GM23248 (cell line): Measurements from ENCODE around the gene CREB3L1. TPM values are rescaled to one million over a fixed set of nuclear protein-coding genes. Genes with fewer than 3 reads are reported as not detected.
"Not testable (repeated sequence)": the region's sequence is repeated elsewhere in the genome, so short reads cannot be mapped to it uniquely, and the experiment has no call there.

Source experiments
- DNase-seq: peaks from one replicate; pipeline ENCODE4 v3.0.0-alpha.2; 2015
- H2AFZ ChIP-seq: fragments of 200-600 bp; sonication (generic); 2 replicates; pipeline ENCODE4 v1.6.1; 2016; ENCODE audit warnings: antibody characterized with exemption
- H3F3A ChIP-seq: fragments of 200-600 bp; sonication (generic); 2 replicates; pipeline ENCODE4 v1.6.1; 2016; ENCODE audit warnings: mild to moderate bottlenecking, antibody characterized with exemption, mixed run types; ENCODE audit not compliant: insufficient read depth
- H3K27ac ChIP-seq: fragments of 200-600 bp; sonication (generic); 2 replicates; pipeline ENCODE4 v1.5.1; 2016; ENCODE audit warnings: mild to moderate bottlenecking
- H3K27me3 ChIP-seq: fragments of 200-600 bp; sonication (generic); replicated peaks from 2 replicates; pipeline ENCODE4 v1.6.1; 2016; ENCODE audit warnings: mild to moderate bottlenecking; ENCODE audit not compliant: insufficient read depth
- H3K36me3 ChIP-seq: fragments of 200-600 bp; sonication (generic); 2 replicates; pipeline ENCODE4 v1.6.1; 2016; ENCODE audit warnings: low read depth, mild to moderate bottlenecking
- H3K4me1 ChIP-seq: fragments of 200-600 bp; sonication (generic); 2 replicates; pipeline ENCODE4 v1.6.1; 2016; ENCODE audit warnings: mild to moderate bottlenecking; ENCODE audit not compliant: insufficient read depth
- H3K4me2 ChIP-seq: fragments of 200-600 bp; sonication (generic); one replicate; pipeline ENCODE4 v1.6.1; 2016; ENCODE audit warnings: mild to moderate bottlenecking; ENCODE audit not compliant: unreplicated experiment
- H3K4me3 ChIP-seq: fragments of 200-600 bp; sonication (generic); 2 replicates; pipeline ENCODE4 v1.5.1; 2016; ENCODE audit warnings: mild to moderate bottlenecking
- H3K79me2 ChIP-seq: fragments of 200-600 bp; sonication (generic); 2 replicates; pipeline ENCODE4 v1.6.1; 2016; ENCODE audit warnings: mild to moderate bottlenecking; ENCODE audit not compliant: insufficient read depth
- H3K9ac ChIP-seq: fragments of 200-600 bp; sonication (generic); 2 replicates; pipeline ENCODE4 v1.6.1; 2016; ENCODE audit warnings: mild to moderate bottlenecking
- H3K9me2 ChIP-seq: fragments of 200-600 bp; sonication (generic); 2 replicates; pipeline ENCODE4 v1.6.1; 2016; ENCODE audit warnings: mixed run types, mild to moderate bottlenecking, moderate library complexity; ENCODE audit not compliant: insufficient read depth
- H3K9me3 ChIP-seq: fragments of 200-600 bp; sonication (generic); one replicate; pipeline ENCODE4 v1.6.1; 2017; ENCODE audit warnings: low read depth
- H4K20me1 ChIP-seq: fragments of 200-600 bp; sonication (generic); 2 replicates; pipeline ENCODE4 v1.6.0; 2016; ENCODE audit not compliant: insufficient read depth
- EZH2 ChIP-seq: fragments of 200-600 bp; sonication (generic); IDR thresholded peaks from 2 replicates; pipeline ENCODE4 v1.6.1; 2018; ENCODE audit warnings: antibody characterized with exemption, mild to moderate bottlenecking; ENCODE audit not compliant: insufficient read depth, poor library complexity, severe bottlenecking
- EZH2phosphoT487 ChIP-seq: fragments of 200-600 bp; sonication (generic); IDR thresholded peaks from 2 replicates; pipeline ENCODE4 v1.6.1; 2018; ENCODE audit warnings: antibody characterized with exemption, moderate library complexity, mild to moderate bottlenecking, low read depth; ENCODE audit not compliant: insufficient read depth
- WGBS, 2 experiments: methylation state at CpG; one replicate each; pipeline ENCODE4 v1.1.6; 2015 to 2017; ENCODE audit warnings: low lambda C conversion rate in 2 of 2, low coverage in 1 of 2; ENCODE audit errors: missing lambda C conversion rate in 2 of 2; 5-methylcytosine and 5-hydroxymethylcytosine counted together
- in situ Hi-C: fragments of 300-500 bp; cut with MboI; formaldehyde crosslinking; loops from 2 replicates; pipeline ENCODE4 v1.15.0; 2020
- polyA plus RNA-seq: library from polyadenylated mRNA; unstranded; fragments of >200 nt; fragmentation: Nextera tagmentation; extraction: Ambion mirVana; gene quantifications from 2 replicates; pipeline ENCODE4 v1.2.1, GENCODE V29; 2016
- total RNA-seq: library from RNA; depleted of rRNA; stranded (reverse); fragments of >200 nt; shearing (Covaris generic); gene quantifications from 2 replicates; pipeline ENCODE4 v1.2.3, GENCODE V29; 2014

Gene CREB3L1
- total and polyA plus RNA-seq, 2 experiments from 2014 or later, result 37.7 to 146 TPM

GRCh38 chr11:46299451-46299961 lies 22.0 kb downstream of the CREB3L1 start:
- 26 to 27% methylated on average over 5 of the region's 5 CpGs for WGBS, 2 experiments
- Histone ChIP-seq H3K27me3 (no peaks in the 10 kb centered on the region), H3F3A (peaks cover 55% of the 10 kb centered on the region), H3K9ac (peak overlapping the region; percentile 51), H2AFZ (no peak overlapping the region), H3K79me2 (peaks cover 82% of the 10 kb centered on the region), H3K4me1 (peaks cover 51% of the 10 kb centered on the region), H3K36me3 (peaks cover 17% of the 10 kb centered on the region; the same call in 1 of the 2 replicates), H3K4me3 (peak overlapping the region; percentile 45), H3K4me2 (peak overlapping the region; percentile 63), H3K27ac (peak overlapping the region; percentile 99), H3K9me2 (no peaks in the 10 kb centered on the region), H3K9me3 (no peaks in the 10 kb centered on the region), H4K20me1 (no peaks in the 10 kb centered on the region)
- in situ Hi-C loops, result no loop called here
- TF ChIP-seq EZH2phosphoT487 (no peak), EZH2 (no peak)
- peak; percentile 66 for DNase-seq

- H3K79me2 ChIP-seq, result peaks cover 87% of the 10 kb centered on the region
- H3K27me3 ChIP-seq, result no peaks in the 10 kb centered on the region
- peak overlapping the region; percentile 99 for H3K27ac ChIP-seq
- peaks cover 49% of the 10 kb centered on the region for H3K4me1 ChIP-seq
- peak overlapping the region; percentile 18; the same call in 1 of the 2 replicates for H3K9ac ChIP-seq
- H3K36me3 ChIP-seq, result peaks cover 17% of the 10 kb centered on the region; the same call in 1 of the 2 replicates
- H3K9me2 ChIP-seq, result no peaks in the 10 kb centered on the region
- WGBS, 2 experiments, result 85 to 93% methylated on average over 7 of the region's 7 CpGs
- H3K4me2 ChIP-seq, result peak overlapping the region; percentile 63
- H3K9me3 ChIP-seq, result no peaks in the 10 kb centered on the region
- no peak for TF ChIP-seq EZH2
- TF ChIP-seq EZH2phosphoT487, result no peak
- DNase-seq, result no peak
- no peak overlapping the region for H3K4me3 ChIP-seq
- H4K20me1 ChIP-seq, result no peaks in the 10 kb centered on the region
- in situ Hi-C loops, result no loop called here
- H2AFZ ChIP-seq, result no peak overlapping the region
- peaks cover 55% of the 10 kb centered on the region for H3F3A ChIP-seq
Observed at GRCh38 chr11:46300270-46300669, 22.8 kb downstream of the CREB3L1 start.

GRCh38 chr11:46302866-46303265 lies 25.4 kb downstream of the CREB3L1 start:
- in situ Hi-C loops, result no loop called here
- TF ChIP-seq EZH2 (no peak), EZH2phosphoT487 (no peak)
- H3K4me2 ChIP-seq, result no peak overlapping the region
- H3F3A ChIP-seq, result peaks cover 46% of the 10 kb centered on the region
- H3K27me3 ChIP-seq, result no peaks in the 10 kb centered on the region
- H3K27ac ChIP-seq, result no peak overlapping the region
- no peak overlapping the region for H3K4me3 ChIP-seq
- peaks cover 27% of the 10 kb centered on the region; the same call in 1 of the 2 replicates for H3K36me3 ChIP-seq
- no peak overlapping the region for H2AFZ ChIP-seq
- no peaks in the 10 kb centered on the region for H3K9me2 ChIP-seq
- H4K20me1 ChIP-seq, result no peaks in the 10 kb centered on the region
- H3K9ac ChIP-seq, result no peak overlapping the region
- peaks cover 30% of the 10 kb centered on the region for H3K4me1 ChIP-seq
- 84 to 85% methylated on average over 7 of the region's 7 CpGs for WGBS, 2 experiments
- H3K79me2 ChIP-seq, result peaks cover 84% of the 10 kb centered on the region
- H3K9me3 ChIP-seq, result no peaks in the 10 kb centered on the region
- DNase-seq, result no peak

GRCh38 chr11:46304036-46304435 lies 26.6 kb downstream of the CREB3L1 start:
- H3K36me3 ChIP-seq, result peaks cover 27% of the 10 kb centered on the region; the same call in 1 of the 2 replicates
- in situ Hi-C loops, H3K4me2 ChIP-seq, H3K27me3 ChIP-seq, H4K20me1 ChIP-seq, H3K27ac ChIP-seq, H2AFZ ChIP-seq, H3K9me2 ChIP-seq, H3K4me3 ChIP-seq, H3K9ac ChIP-seq, DNase-seq, H3K9me3 ChIP-seq: not testable (repeated sequence)
- peaks cover 29% of the 10 kb centered on the region for H3K4me1 ChIP-seq
- 90% methylated on average over 11 to 12 of the region's 12 CpGs for WGBS, 2 experiments
- H3K79me2 ChIP-seq, result peaks cover 89% of the 10 kb centered on the region
- H3F3A ChIP-seq, result peaks cover 43% of the 10 kb centered on the region

GRCh38 chr11:46304605-46305179 lies 27.2 kb downstream of the CREB3L1 start:
- H3K79me2 ChIP-seq, result peaks cover 89% of the 10 kb centered on the region
- H3K36me3 ChIP-seq, result peaks cover 27% of the 10 kb centered on the region; the same call in 1 of the 2 replicates
- no peaks in the 10 kb centered on the region for H3K27me3 ChIP-seq
- no peak overlapping the region for H3K27ac ChIP-seq
- in situ Hi-C loops, result no loop called here
- no peak overlapping the region for H2AFZ ChIP-seq
- DNase-seq, result no peak
- H3K9me3 ChIP-seq, result no peaks in the 10 kb centered on the region
- no peak overlapping the region for H3K4me2 ChIP-seq
- no peak overlapping the region for H3K4me3 ChIP-seq
- WGBS, 2 experiments, result 91 to 92% methylated on average over 10 of the region's 10 CpGs
- peaks cover 40% of the 10 kb centered on the region for H3F3A ChIP-seq
- H3K9me2 ChIP-seq, result no peaks in the 10 kb centered on the region
- TF ChIP-seq EZH2phosphoT487 (no peak), EZH2 (no peak)
- H3K9ac ChIP-seq, result no peak overlapping the region
- peaks cover 28% of the 10 kb centered on the region for H3K4me1 ChIP-seq
- H4K20me1 ChIP-seq, result no peaks in the 10 kb centered on the region
